Measurements from ENCODE around the gene SPTBN4.

GRCh38 chr19:40466219-40466984, 399 bp upstream of the SPTBN4 start:
- TF ChIP-seq POLR2A (IDR thresholded peaks at IDR 0.05) (no peak), CTCF (IDR thresholded peaks at IDR 0.05) (no peak), POLR2AphosphoS5 (IDR thresholded peaks at IDR 0.05) (no peak)

All from gastroesophageal sphincter (tissue), 3 donors.